ENCODE results near the gene MAP3K10. TPM values are rescaled to one million over a fixed set of nuclear protein-coding genes. Genes with fewer than 3 reads are reported as not detected.

MAP3K10 gene
- total RNA-seq, 2 experiments from 2014 or later = 20.8 to 21.7 TPM

DNA sequence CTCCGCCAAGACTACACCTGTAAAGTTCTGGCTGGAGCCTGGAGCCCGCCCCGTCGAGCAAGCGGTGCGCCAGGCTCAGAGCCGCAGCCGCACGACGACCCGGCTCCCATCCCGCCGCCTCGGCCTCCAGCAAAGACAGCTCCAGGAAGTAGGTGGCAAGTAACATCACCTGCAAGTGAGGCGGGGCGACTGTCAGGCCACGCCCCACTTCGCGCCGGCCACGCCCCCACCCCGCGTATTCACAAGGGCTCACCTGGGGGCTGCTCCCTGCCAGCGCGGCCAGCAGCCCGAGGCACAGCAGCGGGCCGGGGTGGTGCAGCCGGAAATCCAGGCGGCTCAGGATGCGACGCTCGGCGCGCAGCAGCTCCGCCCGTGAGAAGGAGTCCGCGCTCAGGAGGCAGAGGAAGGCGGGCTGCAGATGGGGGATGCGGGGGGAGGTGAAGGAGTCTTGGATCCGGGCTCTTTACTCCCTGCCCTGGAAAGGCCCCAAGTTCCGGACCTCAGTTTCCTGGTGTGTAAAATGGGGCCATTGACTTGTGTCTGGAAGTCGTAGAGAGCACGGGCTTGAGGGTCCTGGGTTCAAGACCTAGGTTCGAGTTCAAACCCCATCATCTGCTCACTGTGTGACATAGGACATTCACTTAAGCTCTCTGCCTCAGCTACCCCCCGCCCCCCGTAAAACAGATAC lies 32.1 kb downstream of the MAP3K10 start:
- Mint-ChIP-seq H3K36me3 (ENCODE audit: low read depth) (no peaks in the 10 kb centered on the region), H3K4me3 (no peak overlapping the region), H3K27ac (no peak overlapping the region), H3K27me3 (peaks cover 65% of the 10 kb centered on the region), H3K4me1 (ENCODE audit: low read depth) (peaks cover 16% of the 10 kb centered on the region), H3K9me3 (no peaks in the 10 kb centered on the region)
- ATAC-seq (ENCODE audit: poor library complexity) (peak; percentile 35), DNase-seq (peak in 13 of 14 experiments; percentile 8 to 71 (median 42))
- no peak overlapping the region for H3K4me3 ChIP-seq (ENCODE audit: low read length)
- peaks cover 48 to 51% of the 10 kb centered on the region in 2 experiments for H3K27me3 ChIP-seq (ENCODE audit: control insufficient read depth in 1 of 2, insufficient read depth in 2 of 2, low read length in 2 of 2)
- ChIA-PET POLR2A (no interaction called here), CTCF (no interaction called here)
- intact Hi-C loops (cut with DNase I, micrococcal nuclease) = loop anchor here in 1 of 2 experiments (10.0 kb wide), 1 partner anchor 328 kb away; no protein-coding TSS in a partner anchor
- H3K4me1 ChIP-seq (ENCODE audit: insufficient read depth, low read length) = peaks cover 38% of the 10 kb centered on the region
- H3K9me3 ChIP-seq (ENCODE audit: control insufficient read depth in 1 of 2, insufficient read depth in 1 of 2, low read length in 2 of 2) = peaks cover 0 to 26% of the 10 kb centered on the region in 2 experiments
- H3K27ac ChIP-seq (ENCODE audit: low read depth in 1 of 2, low read length in 2 of 2) = no peak overlapping the region
- H3K36me3 ChIP-seq (ENCODE audit: insufficient read depth, low read length) = no peaks in the 10 kb centered on the region
- TF ChIP-seq, protein P1, sequence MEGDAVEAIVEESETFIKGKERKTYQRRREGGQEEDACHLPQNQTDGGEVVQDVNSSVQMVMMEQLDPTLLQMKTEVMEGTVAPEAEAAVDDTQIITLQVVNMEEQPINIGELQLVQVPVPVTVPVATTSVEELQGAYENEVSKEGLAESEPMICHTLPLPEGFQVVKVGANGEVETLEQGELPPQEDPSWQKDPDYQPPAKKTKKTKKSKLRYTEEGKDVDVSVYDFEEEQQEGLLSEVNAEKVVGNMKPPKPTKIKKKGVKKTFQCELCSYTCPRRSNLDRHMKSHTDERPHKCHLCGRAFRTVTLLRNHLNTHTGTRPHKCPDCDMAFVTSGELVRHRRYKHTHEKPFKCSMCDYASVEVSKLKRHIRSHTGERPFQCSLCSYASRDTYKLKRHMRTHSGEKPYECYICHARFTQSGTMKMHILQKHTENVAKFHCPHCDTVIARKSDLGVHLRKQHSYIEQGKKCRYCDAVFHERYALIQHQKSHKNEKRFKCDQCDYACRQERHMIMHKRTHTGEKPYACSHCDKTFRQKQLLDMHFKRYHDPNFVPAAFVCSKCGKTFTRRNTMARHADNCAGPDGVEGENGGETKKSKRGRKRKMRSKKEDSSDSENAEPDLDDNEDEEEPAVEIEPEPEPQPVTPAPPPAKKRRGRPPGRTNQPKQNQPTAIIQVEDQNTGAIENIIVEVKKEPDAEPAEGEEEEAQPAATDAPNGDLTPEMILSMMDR (IDR thresholded peaks at IDR 0.05) = no peak

DNA sequence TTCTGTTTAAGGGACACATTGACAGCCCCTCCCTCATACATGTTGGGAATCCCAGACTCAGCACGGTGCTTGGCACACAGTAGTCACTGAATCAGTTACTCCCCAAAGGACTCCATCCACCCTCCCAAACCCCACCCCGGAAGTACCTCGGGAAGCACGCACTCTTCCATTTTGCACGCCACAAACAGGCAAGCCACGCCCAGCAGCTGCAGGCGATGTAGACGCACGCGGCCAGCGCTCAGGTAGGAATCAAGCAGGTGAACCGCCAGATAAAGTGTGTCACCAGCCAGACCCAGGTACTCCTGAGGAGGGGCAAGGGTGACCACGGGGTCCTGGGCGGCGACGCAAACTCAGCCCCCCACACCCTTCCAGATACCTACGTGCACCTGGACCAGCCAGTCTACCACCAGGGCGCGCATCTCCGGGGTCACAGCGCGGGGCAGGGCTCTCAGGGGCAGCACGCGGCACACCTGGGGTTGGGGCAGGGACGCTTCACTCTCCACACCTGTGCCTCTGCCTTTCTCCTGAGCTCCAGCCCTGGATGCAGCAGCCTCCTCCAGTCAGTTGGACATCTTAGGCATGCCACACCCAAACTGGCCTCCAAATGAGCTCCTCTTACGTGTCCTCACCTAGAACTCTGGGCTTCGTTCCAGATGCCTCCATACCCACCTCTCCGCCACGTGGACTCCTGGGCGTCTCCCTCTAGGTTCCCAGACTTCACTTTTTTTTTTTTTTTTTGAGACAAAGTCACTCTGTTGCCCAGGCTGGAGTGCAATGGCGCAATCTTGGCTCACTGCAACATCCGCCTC lies 33.3 kb downstream of the MAP3K10 start:
- no peaks in the 10 kb centered on the region for H3K36me3 Mint-ChIP-seq (ENCODE audit: low read depth)
- peaks cover 24% of the 10 kb centered on the region for H3K4me1 Mint-ChIP-seq (ENCODE audit: low read depth)
- no peaks in the 10 kb centered on the region for H3K36me3 ChIP-seq (ENCODE audit: insufficient read depth, low read length)
- ATAC-seq (ENCODE audit: poor library complexity) (no peak), DNase-seq (no peak)
- no peak overlapping the region for H3K4me3 ChIP-seq (ENCODE audit: low read length)
- peak overlapping the region; percentile 5 for H3K4me3 Mint-ChIP-seq
- ChIA-PET POLR2A (no interaction called here), CTCF (no interaction called here)
- peaks cover 39 to 42% of the 10 kb centered on the region in 2 experiments for H3K27me3 ChIP-seq (ENCODE audit: control insufficient read depth in 1 of 2, insufficient read depth in 2 of 2, low read length in 2 of 2)
- no peak overlapping the region for H3K27ac Mint-ChIP-seq
- H3K9me3 ChIP-seq (ENCODE audit: control insufficient read depth in 1 of 2, insufficient read depth in 1 of 2, low read length in 2 of 2) = peaks cover 0 to 26% of the 10 kb centered on the region in 2 experiments
- intact Hi-C loops (cut with DNase I, micrococcal nuclease) = loop anchor here in 1 of 2 experiments (2.0 to 10.0 kb wide), 2 partner anchors 32 to 330 kb away; no protein-coding TSS in a partner anchor
- TF ChIP-seq, protein P1 (IDR thresholded peaks at IDR 0.05) = no peak
- H3K4me1 ChIP-seq (ENCODE audit: insufficient read depth, low read length) = peaks cover 38% of the 10 kb centered on the region
- no peaks in the 10 kb centered on the region for H3K9me3 Mint-ChIP-seq
- no peak overlapping the region for H3K27ac ChIP-seq (ENCODE audit: low read depth in 1 of 2, low read length in 2 of 2)
- H3K27me3 Mint-ChIP-seq = peaks cover 57% of the 10 kb centered on the region

DNA sequence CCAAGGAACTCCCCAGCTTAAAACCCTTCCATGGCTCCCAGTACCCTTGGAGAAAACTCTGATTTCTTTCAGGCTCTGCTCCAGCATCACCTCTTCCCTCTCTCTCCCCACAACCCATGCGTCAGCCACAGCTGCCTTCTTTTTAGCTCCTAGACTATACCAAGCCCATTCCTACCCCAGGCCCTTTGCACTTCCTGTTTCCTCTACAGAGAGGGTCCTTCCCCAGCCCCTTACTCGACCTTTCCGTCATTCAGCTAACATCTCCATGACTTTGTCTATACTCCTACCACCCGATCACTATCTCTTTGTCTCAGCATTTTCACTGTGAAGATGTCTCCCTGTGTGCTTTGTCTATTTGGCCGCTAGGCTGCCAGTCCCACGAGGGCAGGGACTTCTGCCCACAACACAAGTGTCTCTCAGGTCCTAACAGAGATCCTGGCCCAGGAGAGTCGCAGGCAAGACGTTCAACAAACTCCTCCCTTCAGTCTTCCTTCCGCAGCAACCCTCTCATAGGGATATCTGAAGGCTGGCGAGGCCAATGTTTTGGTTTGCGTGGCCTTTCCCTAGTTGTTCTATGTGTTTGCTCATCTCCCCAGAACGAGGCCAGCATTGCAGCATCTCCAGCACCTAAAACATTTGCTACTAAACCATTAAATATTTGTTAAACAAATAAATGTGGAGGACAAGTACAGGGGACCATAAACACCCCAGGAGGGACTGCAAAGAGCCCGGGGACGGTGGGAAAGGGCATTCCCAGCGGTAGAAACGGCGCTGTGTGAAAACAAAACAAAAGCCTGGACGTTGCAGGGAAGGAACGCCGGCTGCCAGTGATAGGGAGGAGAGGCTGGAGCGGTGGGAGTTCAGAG lies 34.4 kb downstream of the MAP3K10 start:
- no peak for ATAC-seq (ENCODE audit: poor library complexity)
- H3K27me3 ChIP-seq (ENCODE audit: control insufficient read depth in 1 of 2, insufficient read depth in 2 of 2, low read length in 2 of 2) = peaks cover 35% of the 10 kb centered on the region in 2 experiments
- Mint-ChIP-seq H3K4me1 (ENCODE audit: low read depth) (peaks cover 28% of the 10 kb centered on the region), H3K4me3 (peak overlapping the region; percentile 0), H3K36me3 (ENCODE audit: low read depth) (no peaks in the 10 kb centered on the region), H3K27me3 (peaks cover 49% of the 10 kb centered on the region), H3K9me3 (no peaks in the 10 kb centered on the region), H3K27ac (no peak overlapping the region)
- no peaks in the 10 kb centered on the region for H3K36me3 ChIP-seq (ENCODE audit: insufficient read depth, low read length)
- CTCF ChIA-PET = interaction anchor here (0.6 kb wide), 1 partner anchor 919 kb away, joined by 4 read pairs; no protein-coding TSS in a partner anchor
- intact Hi-C loops (cut with DNase I, micrococcal nuclease) = loop anchor here in 1 of 2 experiments (2.0 to 10.0 kb wide), 2 partner anchors 33 to 331 kb away; no protein-coding TSS in a partner anchor
- POLR2A ChIA-PET = interaction anchor here (1.0 kb wide), 1 partner anchor 82 kb away, joined by 5 read pairs; no protein-coding TSS in a partner anchor
- peaks cover 38% of the 10 kb centered on the region for H3K4me1 ChIP-seq (ENCODE audit: insufficient read depth, low read length)
- TF ChIP-seq, protein P1 (IDR thresholded peaks at IDR 0.05) = no peak
- no peak overlapping the region for H3K4me3 ChIP-seq (ENCODE audit: low read length)
- H3K27ac ChIP-seq (ENCODE audit: low read depth in 1 of 2, low read length in 2 of 2) = no peak overlapping the region
- no peak for DNase-seq
- H3K9me3 ChIP-seq (ENCODE audit: control insufficient read depth in 1 of 2, insufficient read depth in 1 of 2, low read length in 2 of 2) = peaks cover 0 to 26% of the 10 kb centered on the region in 2 experiments
